Adrenal gland (tissue), 5 donors: ENCODE results near the gene PRKCE.

Experiments used
- POLR2A ChIP-seq, 2 donors: fragments of 450-650 bp; IDR thresholded peaks; one replicate each; pipeline ENCODE4 v1.6.1; 2017; ENCODE audit warnings: antibody characterized with exemption in 2 of 2, mild to moderate bottlenecking in 2 of 2, moderate library complexity in 1 of 2
- TF ChIP-seq, protein P1 (sequence below), 6 experiments: fragments of 450-650 bp in 4 of 6; fragments of 200-600 bp in 2 of 6; sonication (generic) in 1 of 6; IDR thresholded peaks; 1 replicate in 5 of 6; 2 replicates in 1 of 6; pipeline versions ENCODE4 v1.5.1 to v1.8.0; 2016 to 2021; ENCODE audit warnings: antibody characterized with exemption in 6 of 6, mild to moderate bottlenecking in 2 of 6, moderate library complexity in 1 of 6
- donor health status: DM: no; HTN: no; CAD: no.

DNA sequence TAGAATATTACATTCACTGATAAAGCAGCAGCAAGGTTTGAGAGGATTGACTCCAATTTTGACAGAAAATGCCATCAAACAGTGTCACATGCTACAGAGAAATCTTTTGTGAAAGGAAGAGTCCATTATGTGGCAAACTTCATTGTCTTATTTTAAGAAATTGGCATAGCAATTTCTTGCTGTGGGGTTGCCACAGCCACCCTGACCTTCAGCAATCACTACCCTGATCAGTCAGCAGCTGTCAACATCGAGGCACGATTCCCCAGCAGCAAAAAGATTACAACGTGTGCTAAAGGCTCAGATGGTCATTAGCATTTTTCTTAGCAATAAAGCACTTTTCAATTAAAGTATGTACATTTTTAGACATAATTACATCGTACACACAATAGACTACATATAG is 74.7 kb downstream of the PRKCE start:
- TF ChIP-seq, protein P1, sequence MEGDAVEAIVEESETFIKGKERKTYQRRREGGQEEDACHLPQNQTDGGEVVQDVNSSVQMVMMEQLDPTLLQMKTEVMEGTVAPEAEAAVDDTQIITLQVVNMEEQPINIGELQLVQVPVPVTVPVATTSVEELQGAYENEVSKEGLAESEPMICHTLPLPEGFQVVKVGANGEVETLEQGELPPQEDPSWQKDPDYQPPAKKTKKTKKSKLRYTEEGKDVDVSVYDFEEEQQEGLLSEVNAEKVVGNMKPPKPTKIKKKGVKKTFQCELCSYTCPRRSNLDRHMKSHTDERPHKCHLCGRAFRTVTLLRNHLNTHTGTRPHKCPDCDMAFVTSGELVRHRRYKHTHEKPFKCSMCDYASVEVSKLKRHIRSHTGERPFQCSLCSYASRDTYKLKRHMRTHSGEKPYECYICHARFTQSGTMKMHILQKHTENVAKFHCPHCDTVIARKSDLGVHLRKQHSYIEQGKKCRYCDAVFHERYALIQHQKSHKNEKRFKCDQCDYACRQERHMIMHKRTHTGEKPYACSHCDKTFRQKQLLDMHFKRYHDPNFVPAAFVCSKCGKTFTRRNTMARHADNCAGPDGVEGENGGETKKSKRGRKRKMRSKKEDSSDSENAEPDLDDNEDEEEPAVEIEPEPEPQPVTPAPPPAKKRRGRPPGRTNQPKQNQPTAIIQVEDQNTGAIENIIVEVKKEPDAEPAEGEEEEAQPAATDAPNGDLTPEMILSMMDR (IDR thresholded peaks at IDR 0.05): no peak
- no peak for TF ChIP-seq POLR2A (IDR thresholded peaks at IDR 0.05)
